Panc1 (cell line): ENCODE results near the gene PLK5. TPM values are rescaled to one million over a fixed set of nuclear protein-coding genes. Genes with fewer than 3 reads are reported as not detected.

Source experiments
- ATAC-seq: fragments of 200-7000 bp; cut with Tn5 transposase; 2 replicates; pipeline ENCODE4 v1.9.1; 2020; ENCODE audit warnings: mild to moderate bottlenecking, moderate library complexity
- BruUV-seq: library from RNA; stranded (reverse); fragments of 400-500 nt; replicated peaks from 2 replicates; lab custom pipeline; 2021; lab: Mats Ljungman, UMichigan
- CTCF ChIA-PET: fragments of 300-600 bp; sonication (Branson Sonifier 250); formaldehyde crosslinking; loops from one replicate; lab custom pipeline; 2022; ENCODE audit warnings: antibody characterized with exemption; lab: Charles Lee
- POLR2A ChIA-PET: fragments of 300-600 bp; sonication (Branson Sonifier 250); formaldehyde crosslinking; loops from one replicate; lab custom pipeline; 2022; ENCODE audit warnings: antibody characterized with exemption; lab: Charles Lee
- DNase-seq: peaks from one replicate; pipeline ENCODE4 v3.0.0-alpha.2; 2010; ENCODE audit warnings: low read depth, low spot score
- H3K27ac ChIP-seq: 2 replicates; pipeline ENCODE4 v1.5.1; 2011; ENCODE audit warnings: mild to moderate bottlenecking, low read length, inconsistent platforms
- H3K27me3 ChIP-seq: fragments of 200-500 bp; sonication (Bioruptor generic); 2 replicates; pipeline ENCODE4 v1.6.0; 2014; ENCODE audit warnings: low read length, inconsistent platforms; ENCODE audit not compliant: control insufficient read depth, insufficient read depth
- H3K36me3 ChIP-seq: fragments of 200-500 bp; sonication (Bioruptor generic); 2 replicates; pipeline ENCODE4 v1.5.1; 2014; ENCODE audit warnings: inconsistent platforms, mild to moderate bottlenecking, low read length, moderate library complexity; ENCODE audit not compliant: control insufficient read depth, insufficient read depth
- H3K4me1 ChIP-seq: 2 replicates; pipeline ENCODE4 v1.5.1; 2011; ENCODE audit warnings: inconsistent platforms, mild to moderate bottlenecking, low read length, moderate library complexity; ENCODE audit not compliant: control insufficient read depth, insufficient read depth
- H3K4me3 ChIP-seq, 2 experiments: 2 replicates each; pipeline ENCODE4 v1.5.1; 2011 to 2012; ENCODE audit warnings: low read depth in 2 of 2, low read length in 2 of 2, mild to moderate bottlenecking in 2 of 2, inconsistent platforms in 1 of 2, moderate library complexity in 1 of 2
- H3K9me3 ChIP-seq: fragments of 200-500 bp; sonication (Bioruptor generic); 2 replicates; pipeline ENCODE4 v1.5.1; 2014; ENCODE audit warnings: low read depth, mild to moderate bottlenecking, inconsistent platforms, low read length, moderate library complexity; ENCODE audit not compliant: control insufficient read depth, insufficient read depth
- CTCF ChIP-seq: fragments of 450-650 bp; IDR thresholded peaks from 2 replicates; pipeline ENCODE4 v1.5.1; 2017; ENCODE audit warnings: mild to moderate bottlenecking
- POLR2AphosphoS5 ChIP-seq: IDR thresholded peaks from 2 replicates; pipeline ENCODE4 v1.6.1; 2012; ENCODE audit warnings: mild to moderate bottlenecking, low read depth, low read length, moderate library complexity
- REST ChIP-seq, 2 experiments: IDR thresholded peaks; 2 replicates each; pipeline ENCODE4 v1.6.1; 2011 to 2012; ENCODE audit warnings: low read depth in 2 of 2, control low read depth in 1 of 2, low read length in 1 of 2, mild to moderate bottlenecking in 1 of 2, moderate library complexity in 1 of 2; ENCODE audit not compliant: insufficient read depth in 1 of 2
- SIN3A ChIP-seq: IDR thresholded peaks from 2 replicates; pipeline ENCODE4 v1.6.1; 2012; ENCODE audit warnings: low read depth, mild to moderate bottlenecking, low read length, moderate library complexity, borderline replicate concordance; ENCODE audit not compliant: insufficient read depth
- TCF7L2 ChIP-seq: IDR thresholded peaks from 2 replicates; pipeline ENCODE4 v1.6.1; 2011; ENCODE audit warnings: mild to moderate bottlenecking, low read depth, low read length, inconsistent platforms
- in situ Hi-C: cut with HindIII; loops from 2 replicates; pipeline ENCODE4 v1.10.0; 2016; ENCODE audit warnings: low sequenced_read_pairs, low pct_unique_long_range_greater_than_20kb
- intact Hi-C: fragments of 100-400 bp; cut with micrococcal nuclease; formaldehyde crosslinking; loops from one replicate; pipeline ENCODE4 v1.10.0; 2022; ENCODE audit not compliant: unreplicated experiment
- total RNA-seq: library from RNA; stranded (reverse); gene quantifications from one replicate; pipeline ENCODE4 v1.2.1, GENCODE V29; 2021; ENCODE audit not compliant: unreplicated experiment

The PLK5 gene
- total RNA-seq, 1 experiment from 2014 or later: not detected

- no TSS peak for BruUV-seq
- Histone ChIP-seq H3K4me3 (no peak overlapping the region), H3K4me1 (no peaks in the 10 kb centered on the region), H3K27ac (no peak overlapping the region), H3K27me3 (no peaks in the 10 kb centered on the region), H3K36me3 (no peaks in the 10 kb centered on the region), H3K9me3 (no peaks in the 10 kb centered on the region)
- POLR2A ChIA-PET: no interaction called here
- CTCF ChIA-PET: no interaction called here
- intact Hi-C loops: no loop called here
- no peak for TF ChIP-seq TCF7L2
- TF ChIP-seq REST (IDR thresholded peaks at IDR 0.05; ENCODE audit: insufficient read depth in 1 of 2, low read depth in 2 of 2, low read length in 1 of 2): no peak
- TF ChIP-seq SIN3A: no peak
- no peak for TF ChIP-seq POLR2AphosphoS5
- no peak for TF ChIP-seq CTCF
- in situ Hi-C loops: no loop called here
- ATAC-seq (no peak), DNase-seq (no peak)
Observed at GRCh38 chr19:1580957-1581356, 57.1 kb downstream of the PLK5 start.

- intact Hi-C loops (no loop called here), in situ Hi-C loops (no loop called here)
- DNase-seq (no peak), ATAC-seq (no peak)
- H3K4me1 ChIP-seq: no peaks in the 10 kb centered on the region
- no peaks in the 10 kb centered on the region for H3K9me3 ChIP-seq
- TF ChIP-seq CTCF: no peak
- TF ChIP-seq TCF7L2: no peak
- no peak for TF ChIP-seq POLR2AphosphoS5
- TF ChIP-seq REST (IDR thresholded peaks at IDR 0.05; ENCODE audit: insufficient read depth in 1 of 2, low read depth in 2 of 2, low read length in 1 of 2): no peak
- CTCF ChIA-PET: no interaction called here
- no peak overlapping the region for H3K4me3 ChIP-seq
- BruUV-seq: no TSS peak
- POLR2A ChIA-PET: no interaction called here
- no peaks in the 10 kb centered on the region for H3K36me3 ChIP-seq
- H3K27me3 ChIP-seq: no peaks in the 10 kb centered on the region
- H3K27ac ChIP-seq: no peak overlapping the region
Observed at GRCh38 chr19:1582201-1582600, 58.3 kb downstream of the PLK5 start.
